Thyroid gland (tissue), 4 donors: ENCODE results near the gene GK.

Experiments
- CTCF ChIP-seq, 6 experiments: fragments of 200-600 bp in 3 of 6; fragments of 450-650 bp in 3 of 6; sonication (generic) in 3 of 6; IDR thresholded peaks; one replicate each; pipeline ENCODE4 v1.5.1; 2016 to 2019; ENCODE audit warnings: antibody characterized with exemption in 6 of 6, mild to moderate bottlenecking in 2 of 6, inconsistent platforms in 1 of 6, moderate library complexity in 1 of 6
- POLR2A ChIP-seq, 2 donors: fragments of 450-650 bp; IDR thresholded peaks; one replicate each; pipeline ENCODE4 v1.6.1; 2017; ENCODE audit warnings: antibody characterized with exemption in 2 of 2, mild to moderate bottlenecking in 2 of 2, moderate library complexity in 1 of 2

- TF ChIP-seq CTCF (IDR thresholded peaks at IDR 0.05) (no peak), POLR2A (IDR thresholded peaks at IDR 0.05) (no peak)
Observed at GRCh38 chrX:30654989-30655607, 1.9 kb downstream of the GK start.
